Mesenteric fat pad (tissue), 1 donor: ENCODE data around the gene TMEM59. TPM values are rescaled to one million over a fixed set of nuclear protein-coding genes. Genes with fewer than 3 reads are reported as not detected.
"Not testable (repeated sequence)": the region's sequence is repeated elsewhere in the genome, so short reads cannot be mapped to it uniquely, and the experiment has no call there.

Experiments used
- DNase-seq: peaks from one replicate; pipeline ENCODE4 v3.0.0-alpha.2; 2020; ENCODE audit warnings: low spot score
- long read RNA-seq: library from polyadenylated mRNA; unstranded; transcript quantifications from one replicate; pipeline ENCODE4 v2.0.0, GENCODE V29; 2020
- total RNA-seq: library from RNA; stranded (reverse); fragmentation: NEBNext Ultra II Directional; extraction: Animal tissue kit (Norgen Biotek cat#: 25700); gene quantifications from one replicate; pipeline ENCODE4 v1.2.1, GENCODE V29; 2021
- donor health status: DM: yes; HTN: yes; CAD: no.

Gene TMEM59, protein sequence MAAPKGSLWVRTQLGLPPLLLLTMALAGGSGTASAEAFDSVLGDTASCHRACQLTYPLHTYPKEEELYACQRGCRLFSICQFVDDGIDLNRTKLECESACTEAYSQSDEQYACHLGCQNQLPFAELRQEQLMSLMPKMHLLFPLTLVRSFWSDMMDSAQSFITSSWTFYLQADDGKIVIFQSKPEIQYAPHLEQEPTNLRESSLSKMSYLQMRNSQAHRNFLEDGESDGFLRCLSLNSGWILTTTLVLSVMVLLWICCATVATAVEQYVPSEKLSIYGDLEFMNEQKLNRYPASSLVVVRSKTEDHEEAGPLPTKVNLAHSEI
- 364 TPM for total RNA-seq
- long read RNA-seq, full-length matches to known transcripts: 709 of 1,033 reads
- long read RNA-seq, partial matches to known transcripts: 3 of 1,033 reads
- long read RNA-seq, other reads (novel, unspliced or antisense): 321 of 1,033 reads

DNA sequence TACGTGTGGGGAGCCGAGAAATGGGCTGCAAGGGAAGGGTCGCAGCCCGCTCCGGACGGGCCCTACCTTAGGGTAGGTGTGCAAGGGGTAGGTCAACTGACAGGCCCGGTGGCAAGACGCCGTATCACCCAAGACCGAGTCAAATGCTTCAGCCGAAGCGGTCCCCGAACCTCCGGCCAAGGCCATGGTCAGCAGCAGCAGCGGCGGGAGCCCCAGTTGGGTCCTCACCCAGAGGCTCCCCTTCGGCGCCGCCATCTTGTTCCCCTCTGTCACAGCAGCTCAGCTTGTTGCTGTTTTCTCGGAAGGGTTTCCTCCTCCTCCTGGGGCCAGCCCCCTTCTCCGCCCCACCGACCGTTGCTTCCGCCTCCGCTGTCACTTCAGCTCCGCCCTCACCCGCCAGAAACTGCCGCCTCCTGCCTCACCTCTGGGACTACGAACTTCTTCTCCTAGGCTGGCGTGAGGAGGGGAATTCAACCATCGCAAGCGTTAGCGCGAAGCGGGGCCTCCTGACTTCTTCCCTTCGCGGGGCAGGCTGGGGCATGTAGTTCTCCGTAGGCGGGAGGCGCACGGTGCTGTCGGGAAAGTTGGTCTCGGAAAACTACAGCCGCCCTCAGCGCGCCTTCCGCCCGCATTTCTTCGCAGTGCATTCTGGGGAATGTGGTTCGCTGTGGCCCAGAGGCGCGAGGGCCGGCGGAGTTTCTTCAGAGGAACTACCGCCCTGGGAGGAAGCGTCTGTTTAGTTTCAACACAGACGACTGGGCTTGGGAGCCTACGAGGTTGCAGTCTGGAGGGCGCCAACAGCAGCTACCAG is at the start of gene TMEM59, which contains the start of gene TCEANC2:
TMEM59 (minus strand) TSS at position 271 of the 811 bp plus-strand sequence; CDS start at position 255, 16 bp downstream.
TCEANC2 (plus strand) TSS at position 675 of the 811 bp plus-strand sequence. CDS start 815 bp downstream, outside the sequence.
- DNase-seq: peak; percentile 98

DNA sequence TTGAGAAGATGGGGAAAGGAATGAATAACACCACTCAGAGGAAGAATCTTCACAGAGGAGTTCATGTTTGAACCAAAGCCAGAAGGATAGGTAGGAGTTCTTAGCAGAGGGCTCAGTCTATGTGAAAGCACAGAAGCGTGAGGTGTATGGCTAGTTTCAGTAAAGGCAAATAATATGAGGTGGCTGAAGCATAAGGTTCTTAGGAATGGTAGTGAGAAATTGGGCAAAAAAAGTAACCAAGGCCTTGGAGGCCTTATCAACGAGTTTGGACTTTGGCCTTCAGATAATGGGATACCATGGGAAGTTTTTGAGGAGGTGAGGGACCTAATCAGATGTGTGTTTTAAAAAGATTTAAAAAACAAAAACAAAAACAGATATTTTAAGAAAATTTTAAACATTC is 47.5 kb upstream of the TMEM59 start:
- DNase-seq: no peak

DNA sequence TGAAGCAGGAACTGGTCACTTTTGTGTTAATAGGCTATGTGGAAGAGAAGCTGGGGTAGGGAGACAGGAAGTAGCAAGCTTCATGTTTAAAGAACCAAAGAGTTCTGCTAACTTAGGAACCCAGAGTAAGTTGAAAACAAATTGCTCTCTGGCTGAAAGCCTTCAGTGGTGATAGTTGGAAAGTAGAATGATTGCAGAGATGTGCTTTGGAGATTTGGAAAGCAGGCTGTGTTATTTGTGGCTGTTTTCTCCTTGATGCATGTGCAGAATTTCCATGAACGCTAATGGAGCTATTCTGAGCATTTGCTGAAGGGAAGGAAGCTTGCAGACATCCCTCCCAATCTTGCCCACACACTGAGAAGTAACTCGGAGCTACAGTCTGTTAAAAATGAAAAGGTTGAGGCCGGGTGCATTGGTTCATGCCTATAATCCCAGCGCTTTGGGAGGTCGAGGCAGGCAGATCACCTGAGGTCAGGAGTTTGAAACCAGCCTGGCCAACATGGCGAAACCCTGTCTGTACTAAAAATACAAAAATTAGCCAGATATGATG is 46.1 kb upstream of the TMEM59 start:
- no peak for DNase-seq

DNA sequence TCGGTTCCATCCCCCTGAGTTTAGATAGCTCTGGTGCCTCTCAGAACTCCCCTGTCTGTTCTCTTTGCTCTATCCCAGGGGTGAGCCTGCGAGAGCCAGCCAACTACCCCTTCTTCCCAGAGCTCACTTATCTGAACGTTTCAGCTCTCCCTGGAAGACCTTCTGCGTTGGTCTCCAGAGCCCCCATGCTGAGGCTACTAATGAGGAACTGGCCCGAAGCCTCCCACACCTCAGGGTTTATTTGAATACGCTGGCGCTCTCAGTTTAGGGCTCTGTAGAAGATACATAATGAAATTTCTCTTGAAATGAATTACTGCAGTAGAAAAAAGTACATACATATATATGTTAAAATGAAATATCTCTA is 43.9 kb upstream of the TMEM59 start:
- no peak for DNase-seq

DNA sequence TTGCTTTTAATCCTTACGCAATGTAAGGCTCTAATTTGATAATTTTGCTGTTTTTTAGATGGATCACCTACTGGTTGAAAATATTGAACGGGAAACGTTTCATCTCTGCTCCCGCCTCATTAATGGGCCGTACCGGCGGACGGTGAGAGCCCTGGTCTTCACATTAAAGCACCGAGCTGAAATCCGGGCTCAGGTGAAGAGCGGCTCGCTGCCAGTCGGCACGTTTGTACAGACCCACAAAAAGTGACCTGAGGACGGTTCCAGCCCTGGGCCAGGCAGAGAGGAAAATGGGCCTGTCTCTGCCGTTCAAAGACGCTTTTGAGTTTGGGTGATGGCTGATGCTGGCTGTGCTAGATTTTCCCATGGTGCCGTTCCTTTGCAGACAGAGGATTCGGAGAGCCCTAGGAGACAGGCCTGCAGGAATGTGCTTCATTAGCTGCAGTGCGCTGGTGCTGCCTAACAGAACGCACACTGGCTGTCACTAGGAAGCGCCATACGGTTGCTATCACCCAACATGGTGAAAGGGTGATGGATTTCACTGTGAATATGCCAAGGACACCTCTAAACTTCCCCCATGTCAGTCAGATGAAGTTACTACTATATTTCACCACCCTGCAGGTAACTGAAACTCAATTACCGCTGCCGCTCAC is 43.3 kb upstream of the TMEM59 start:
- no peak for DNase-seq

DNA sequence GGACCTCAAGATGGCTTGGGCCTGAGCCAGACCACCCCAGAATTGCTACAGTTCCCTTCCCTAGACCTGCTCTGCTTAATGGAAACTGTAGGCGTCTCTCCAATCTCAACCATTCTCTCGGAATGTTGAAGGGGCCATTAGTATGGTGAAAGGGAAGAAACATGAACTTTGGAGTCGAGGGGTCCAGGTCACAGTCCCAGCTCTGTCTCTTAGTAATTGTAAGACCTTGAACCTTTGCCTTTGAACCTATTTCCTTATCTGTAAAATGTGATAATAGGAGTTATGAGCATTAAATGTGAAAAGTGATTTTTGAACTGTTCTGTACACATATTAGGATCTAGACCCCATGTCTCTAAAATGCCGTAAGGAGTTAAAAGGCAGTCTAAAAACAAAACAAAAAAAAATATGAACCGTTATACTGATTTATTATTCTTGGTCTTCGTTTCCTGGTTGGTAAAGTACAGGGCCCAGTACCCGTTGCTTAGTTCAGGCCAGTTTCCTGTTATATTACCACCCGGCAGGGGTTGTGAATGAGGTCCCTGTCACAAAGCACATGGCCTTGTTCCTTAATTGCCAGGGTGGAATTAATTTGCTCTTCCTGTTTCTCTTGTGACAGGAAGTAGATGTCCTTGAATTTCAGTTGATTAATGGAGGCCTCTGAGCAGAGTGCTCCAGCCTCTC is 42.7 kb upstream of the TMEM59 start:
- no peak for DNase-seq

- DNase-seq: not testable (repeated sequence)
These were observed 41.7 kb upstream of the TMEM59 start for GRCh38 chr1:54094730-54095105.

GRCh38 chr1:54094001-54094729 is 41.2 kb upstream of the TMEM59 start:
- DNase-seq: no peak

DNA sequence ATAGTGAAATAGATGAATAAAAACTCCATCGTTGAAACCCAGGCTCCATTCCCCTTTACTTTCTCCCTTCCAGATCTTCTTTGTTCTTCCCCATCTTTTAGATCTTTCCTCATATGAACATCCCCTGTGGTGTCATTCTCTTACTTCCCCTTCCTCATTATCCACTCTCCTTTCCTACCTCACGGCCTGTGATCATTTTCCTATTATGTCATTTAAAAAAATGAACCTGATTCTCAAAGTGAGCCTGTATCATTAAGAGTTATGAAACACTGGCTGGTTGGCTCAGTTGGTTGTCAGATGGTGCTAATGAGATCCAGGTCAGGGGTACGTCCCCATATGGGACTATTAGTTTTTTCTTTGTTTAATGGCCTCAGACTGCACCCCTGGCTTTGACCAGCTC is 38.7 kb upstream of the TMEM59 start:
- no peak for DNase-seq

DNA sequence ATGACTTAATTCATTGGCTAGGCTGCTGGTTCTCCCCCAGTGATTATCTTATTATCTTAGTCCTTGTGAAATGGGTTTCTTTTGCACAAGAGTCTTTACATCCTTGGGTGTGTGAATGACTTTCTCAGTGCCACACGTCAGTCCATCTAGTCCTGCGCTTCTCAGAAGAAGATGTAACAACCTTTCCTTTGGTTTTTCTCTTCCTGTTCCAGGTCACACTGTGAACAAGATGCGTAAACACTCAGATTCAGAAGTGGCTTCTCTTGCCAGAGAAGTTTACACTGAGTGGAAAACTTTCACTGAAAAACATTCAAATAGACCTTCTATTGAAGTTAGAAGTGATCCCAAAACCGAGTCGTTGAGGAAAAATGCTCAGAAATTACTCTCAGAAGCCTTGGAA is 35.4 kb upstream of the TMEM59 start:
- no peak for DNase-seq

GRCh38 chr1:54086754-54087153 is 33.8 kb upstream of the TMEM59 start:
- no peak for DNase-seq

DNA sequence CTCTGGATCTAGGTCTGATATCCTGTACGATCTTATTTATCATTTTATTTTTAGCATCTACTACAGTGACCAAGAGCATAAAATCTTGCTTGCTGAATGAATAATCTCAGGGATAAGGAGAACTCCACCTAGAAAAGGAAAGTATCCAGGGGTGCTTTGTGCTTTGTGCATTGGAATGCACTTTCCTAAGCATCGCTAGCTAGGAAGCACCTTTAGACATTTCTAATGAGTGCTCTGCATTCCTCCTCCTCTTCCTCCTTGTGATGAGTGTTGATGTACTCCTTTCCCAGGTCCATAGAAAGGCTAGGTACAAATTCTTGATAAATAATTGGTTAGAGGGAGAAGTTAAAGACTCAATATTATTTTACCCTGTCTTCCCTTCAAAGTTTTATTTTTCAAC is 31.8 kb upstream of the TMEM59 start:
- DNase-seq: no peak

DNA sequence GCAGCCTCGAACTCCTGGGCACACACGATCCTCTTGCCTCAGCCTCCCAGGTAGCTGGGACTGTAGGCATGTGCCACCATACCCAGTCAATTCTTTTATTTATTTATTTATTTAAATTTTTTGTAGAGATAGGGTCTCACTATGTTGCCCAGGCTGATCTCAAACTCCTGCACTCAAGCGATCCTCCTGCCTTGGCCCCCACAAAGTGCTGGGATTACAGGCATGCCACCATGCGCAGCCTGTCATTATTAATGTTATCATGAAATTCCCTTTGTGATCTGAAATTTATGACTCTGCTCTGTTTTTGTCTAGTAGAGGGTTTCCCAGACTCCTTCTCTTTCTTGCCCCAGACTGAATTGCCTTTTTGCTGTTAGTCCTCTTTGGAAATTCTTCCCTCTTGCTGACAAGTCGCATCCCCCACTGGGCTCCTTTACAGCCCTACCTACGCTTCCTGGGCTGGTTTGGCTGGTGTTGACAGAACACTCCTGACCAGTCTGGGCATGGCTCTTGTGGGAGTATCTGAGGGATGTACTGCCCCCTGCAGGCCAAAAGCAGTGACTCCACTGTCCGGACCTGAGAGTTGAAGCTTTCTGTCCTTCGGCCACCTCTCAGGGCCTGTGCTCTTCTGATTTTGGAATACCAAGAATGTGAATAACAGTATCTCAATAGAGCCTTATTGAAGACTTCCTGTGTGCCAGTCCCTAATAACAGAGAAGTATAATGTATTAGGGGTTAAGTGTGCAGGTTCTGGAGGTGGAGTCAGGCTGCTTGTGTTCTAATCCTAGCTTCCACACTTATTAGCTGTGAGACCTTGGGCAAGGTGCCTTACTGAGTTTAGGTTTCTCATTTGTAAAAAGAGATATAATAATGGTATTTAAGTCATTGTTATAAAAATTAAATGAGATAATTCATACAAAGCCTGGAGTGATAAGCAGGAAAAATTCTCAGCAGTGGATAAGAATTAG is 28.6 kb upstream of the TMEM59 start:
- DNase-seq: no peak

DNA sequence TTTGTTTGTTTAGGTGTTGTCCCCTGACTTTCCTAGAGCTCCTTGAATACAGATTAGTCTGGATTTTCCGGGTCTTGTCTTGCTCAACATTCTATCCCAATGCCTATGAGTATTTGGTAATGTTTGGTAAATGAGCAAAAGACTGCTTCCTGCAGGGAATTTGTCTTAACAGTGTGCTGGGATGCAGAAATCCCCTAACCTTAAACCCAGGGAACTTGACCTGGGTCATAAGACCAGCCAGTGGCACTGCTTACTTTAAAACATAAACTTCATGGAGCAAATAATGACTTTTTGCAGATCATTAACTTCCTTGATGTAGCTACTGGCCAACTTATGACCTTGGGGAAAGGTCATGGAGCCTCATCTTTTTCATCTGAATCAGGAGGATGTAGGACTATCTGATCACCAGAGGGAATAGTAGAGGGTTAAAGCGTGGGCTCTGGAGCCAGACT is 27.6 kb upstream of the TMEM59 start:
- no peak for DNase-seq

- no peak for DNase-seq
These were observed 24.4 kb upstream of the TMEM59 start for GRCh38 chr1:54077359-54077758.

GRCh38 chr1:54070171-54070837 is 17.3 kb upstream of the TMEM59 start:
- no peak for DNase-seq

DNA sequence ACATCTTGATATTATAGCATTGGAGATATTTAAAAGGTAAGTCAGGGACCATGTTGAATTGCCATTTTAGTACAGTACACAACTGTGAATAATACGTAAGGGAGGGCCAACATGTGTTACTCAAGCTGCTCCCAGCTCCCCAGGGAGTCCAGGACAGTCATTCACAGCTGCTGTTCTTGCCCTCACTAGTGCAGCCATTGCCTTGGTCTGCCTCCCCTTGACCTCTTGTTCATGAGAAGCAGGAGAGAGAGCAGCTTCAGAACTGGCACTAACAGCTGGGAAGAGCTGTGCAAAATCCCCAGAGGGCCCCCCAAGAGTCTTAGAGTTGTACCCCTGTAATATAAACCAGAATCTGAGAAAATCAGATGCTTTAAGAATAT is 16.8 kb upstream of the TMEM59 start:
- DNase-seq: no peak

DNA sequence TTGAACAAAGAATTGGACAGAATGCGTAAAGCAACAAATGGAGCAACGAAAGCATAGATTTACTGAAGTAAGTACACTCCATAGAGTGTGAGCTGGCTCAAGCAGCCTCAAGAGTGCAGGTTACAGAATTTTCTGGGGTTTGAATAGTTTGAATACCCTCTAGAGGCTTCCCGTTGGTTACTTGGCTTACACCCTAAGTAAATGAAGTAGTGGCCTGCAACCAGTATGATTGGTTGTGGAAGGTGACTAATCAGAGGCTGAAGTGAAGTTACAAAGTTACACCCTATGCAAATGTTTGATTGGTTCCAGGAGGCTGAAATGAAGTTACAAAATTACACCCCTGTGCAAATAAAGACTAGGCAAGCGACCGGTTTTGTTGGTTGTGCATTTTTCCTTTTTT is 11.3 kb upstream of the TMEM59 start:
- no peak for DNase-seq

- no peak for DNase-seq
These were observed 1.4 kb upstream of the TMEM59 start for GRCh38 chr1:54054438-54054749.
